C1 segment of cervical spinal cord (tissue), 14 donors: ENCODE measurements around the gene PLCB4.
"Not testable (repeated sequence)": the region's sequence is repeated elsewhere in the genome, so short reads cannot be mapped to it uniquely, and the experiment has no call there.

Experiments
- DNase-seq, 14 donors: peaks; one replicate each; lab custom pipeline; 2025; lab: John Stamatoyannopoulos, UW

Gene PLCB4

GRCh38 chr20:9141070-9141469 is 72.2 kb downstream of the PLCB4 start:
- DNase-seq: no peak

- DNase-seq: no peak
These were observed 73.0 kb downstream of the PLCB4 start for GRCh38 chr20:9141921-9142320.

DNA sequence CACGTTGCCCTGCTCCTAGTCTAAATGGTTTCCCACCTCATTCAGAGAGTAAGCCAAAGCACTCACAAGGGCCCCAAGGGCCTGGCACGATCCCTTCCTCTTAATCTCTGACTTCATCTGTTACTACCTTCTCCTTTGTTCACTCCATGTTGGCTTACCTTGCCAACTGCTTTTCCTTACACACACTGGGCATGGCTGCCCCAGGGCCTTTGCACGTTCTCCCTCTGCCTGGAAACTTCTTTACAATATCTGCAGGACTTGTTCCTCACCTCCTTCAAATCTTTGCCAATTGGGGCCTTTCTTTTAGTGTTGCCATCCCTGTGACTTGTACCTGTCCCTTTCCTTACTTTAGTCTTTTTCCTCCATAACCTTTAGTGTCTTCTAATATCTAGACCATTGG is 73.9 kb downstream of the PLCB4 start:
- DNase-seq: no peak

- DNase-seq: no peak
These were observed 75.0 kb downstream of the PLCB4 start for GRCh38 chr20:9143926-9144325.

DNA sequence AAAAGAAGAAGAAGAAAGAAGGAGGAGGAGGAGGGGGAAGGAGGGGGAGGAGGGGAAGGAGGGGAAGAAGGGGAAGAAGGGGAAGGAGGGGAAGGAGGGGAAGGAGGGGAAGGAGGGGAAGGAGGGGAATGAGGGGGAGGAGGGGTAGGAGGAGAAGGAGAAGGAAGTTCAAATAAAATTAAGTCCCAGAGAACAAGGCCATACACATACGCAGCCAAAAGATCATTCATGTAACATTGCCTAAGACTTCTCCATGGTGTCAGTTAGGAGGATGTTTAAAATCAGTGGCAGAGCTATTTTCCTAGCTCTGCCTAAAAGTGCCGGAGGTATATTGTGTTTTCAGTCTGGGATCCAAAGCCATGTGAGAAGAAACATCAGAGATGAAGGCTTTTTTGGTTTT is 75.8 kb downstream of the PLCB4 start:
- DNase-seq: no peak

DNA sequence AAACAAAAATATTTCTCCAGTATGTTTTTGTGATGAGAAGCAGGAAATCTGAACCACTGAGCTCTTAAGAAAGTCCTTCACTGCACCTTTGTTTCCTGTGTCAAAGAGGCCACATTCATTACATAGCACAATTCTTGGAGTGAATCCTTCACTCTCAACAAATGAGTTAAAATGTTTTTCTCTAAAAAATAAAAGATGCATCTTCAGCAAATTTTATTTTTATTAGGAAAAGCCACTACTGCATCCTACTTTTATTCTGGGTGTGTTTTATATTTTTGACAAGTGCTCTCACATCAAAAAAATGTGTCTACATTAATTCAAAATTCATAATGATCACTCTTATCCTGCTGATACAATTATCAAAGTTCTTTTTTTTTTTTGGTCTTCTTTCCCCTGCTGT is 76.3 kb downstream of the PLCB4 start:
- no peak for DNase-seq

GRCh38 chr20:9146649-9147048 is 77.8 kb downstream of the PLCB4 start:
- DNase-seq: no peak

DNA sequence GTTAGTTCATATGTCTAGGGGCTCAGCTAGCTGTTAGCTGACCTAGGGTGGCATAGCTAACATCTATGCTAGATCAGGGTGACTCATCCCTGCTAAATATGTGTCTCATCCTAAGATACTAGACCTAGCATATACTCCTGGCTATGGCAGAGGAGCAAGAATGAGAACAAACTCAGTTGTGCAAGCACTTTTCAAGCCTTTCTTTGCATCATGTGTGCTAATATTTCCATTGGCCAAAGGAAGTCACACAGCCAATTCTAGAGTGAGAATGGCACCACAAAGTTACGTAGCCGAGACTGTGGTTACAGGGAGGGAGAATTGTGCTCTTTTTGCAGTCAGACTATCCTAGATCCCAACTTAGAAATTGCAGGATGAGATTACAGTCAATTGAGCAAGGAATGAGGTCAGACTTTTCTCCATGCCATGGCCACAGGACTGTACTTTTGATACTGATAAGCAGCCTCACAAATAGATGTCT is 78.7 kb downstream of the PLCB4 start:
- no peak for DNase-seq

DNA sequence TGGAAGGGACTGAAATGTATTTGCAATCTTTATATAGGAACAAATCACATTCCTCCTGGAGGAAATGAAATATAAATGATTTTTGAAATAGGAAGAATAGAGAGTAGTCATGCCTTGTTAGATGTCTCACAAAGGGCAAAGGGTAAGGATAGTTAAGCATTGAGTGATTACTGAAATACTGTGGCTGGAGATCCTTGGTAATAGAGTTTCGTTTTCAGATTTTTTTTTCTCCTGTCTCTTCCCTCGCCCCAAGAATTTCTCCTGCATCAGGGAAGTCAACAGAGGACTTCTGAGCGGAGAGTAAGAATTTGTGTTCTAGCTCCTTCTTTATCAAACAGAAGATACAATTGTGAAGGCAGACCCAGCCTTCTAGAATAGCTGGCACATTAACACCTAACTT is 79.4 kb downstream of the PLCB4 start:
- no peak for DNase-seq

DNA sequence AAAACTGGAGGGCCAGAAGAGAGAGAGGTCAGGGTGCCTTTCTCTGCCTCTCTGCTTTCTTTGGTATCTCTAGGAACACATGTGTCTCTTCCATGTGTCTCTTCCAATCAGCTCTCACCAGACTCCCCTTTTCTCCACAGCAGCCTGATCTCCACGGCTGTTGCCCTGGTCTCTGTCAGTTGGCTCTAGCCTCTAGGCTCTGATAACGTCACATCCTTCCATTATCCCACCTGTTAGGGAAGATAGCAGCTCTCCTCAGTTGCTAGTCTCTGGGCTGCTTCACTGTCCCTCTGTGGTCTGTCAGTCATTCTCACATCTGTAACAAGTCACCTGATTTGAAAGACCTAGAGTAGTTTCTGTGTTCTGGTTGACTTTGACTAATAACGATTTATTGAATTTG is 80.2 kb downstream of the PLCB4 start:
- no peak for DNase-seq

DNA sequence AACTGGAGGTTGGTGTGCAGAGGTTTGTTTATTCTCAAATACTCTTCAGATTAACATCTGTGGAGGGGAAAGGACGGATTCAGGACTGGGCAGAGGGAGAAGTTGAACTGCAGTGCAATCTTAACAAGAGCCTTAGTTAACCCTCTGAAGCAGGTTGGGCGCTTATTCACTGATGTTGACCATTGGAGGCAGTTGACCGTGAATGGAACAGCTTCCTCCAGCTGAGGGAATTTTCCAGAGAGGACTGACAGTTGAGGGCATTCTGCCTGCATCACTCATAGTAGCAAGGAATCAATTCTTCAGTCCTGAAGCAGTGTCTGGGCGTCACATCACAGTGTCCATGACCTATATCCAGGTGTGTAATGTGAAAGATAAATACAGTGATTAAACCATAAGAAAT is 80.9 kb downstream of the PLCB4 start:
- no peak for DNase-seq

DNA sequence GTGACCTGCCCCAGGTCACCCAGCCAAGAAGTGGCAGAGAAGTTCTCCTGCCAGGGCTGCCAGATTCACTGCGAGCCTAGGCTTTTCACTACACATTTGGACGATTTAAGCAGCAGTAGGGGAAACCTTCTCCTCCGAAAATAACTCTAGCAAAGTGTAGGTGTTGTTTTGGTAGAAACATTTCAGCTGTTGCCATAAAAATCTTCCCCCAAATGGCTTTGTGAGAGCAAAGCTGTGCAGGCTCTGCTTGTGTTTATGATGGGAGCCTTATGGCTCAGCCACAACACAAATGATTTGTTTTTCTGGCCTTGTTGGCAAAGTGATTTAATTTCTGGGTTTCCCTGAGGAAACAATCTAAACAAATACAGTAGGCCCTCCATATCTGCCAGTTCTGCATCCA is 81.8 kb downstream of the PLCB4 start:
- DNase-seq: no peak

- not testable (repeated sequence) for DNase-seq
These were observed 83.3 kb downstream of the PLCB4 start for GRCh38 chr20:9152139-9152538.

DNA sequence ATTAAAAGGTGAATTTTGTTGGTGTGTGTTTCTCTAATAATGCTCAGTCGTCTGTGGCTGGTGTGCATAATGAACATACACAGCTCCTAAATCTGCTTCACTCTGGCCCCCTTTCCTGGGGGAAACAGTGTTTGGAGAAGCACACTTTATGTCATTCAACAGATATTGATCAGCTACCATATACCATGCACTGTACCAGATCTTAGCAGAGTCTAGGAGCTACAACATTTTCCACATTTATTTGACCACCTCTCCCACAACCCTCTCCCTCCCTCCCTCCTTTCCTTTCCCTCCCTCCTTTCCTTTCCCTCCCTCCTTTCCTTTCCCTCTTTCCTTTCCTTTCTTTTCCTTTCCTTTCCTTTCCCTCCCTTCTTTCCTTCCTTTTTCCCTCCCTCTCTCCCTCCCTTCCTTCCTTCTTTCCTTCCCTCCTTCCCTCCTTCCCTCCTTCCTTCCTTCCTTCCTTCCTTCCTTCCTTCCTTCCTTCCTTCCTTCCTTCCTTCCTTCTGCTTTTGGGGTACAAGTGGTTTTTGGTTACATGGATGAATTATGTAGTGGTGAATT is 85.7 kb downstream of the PLCB4 start:
- no peak for DNase-seq

DNA sequence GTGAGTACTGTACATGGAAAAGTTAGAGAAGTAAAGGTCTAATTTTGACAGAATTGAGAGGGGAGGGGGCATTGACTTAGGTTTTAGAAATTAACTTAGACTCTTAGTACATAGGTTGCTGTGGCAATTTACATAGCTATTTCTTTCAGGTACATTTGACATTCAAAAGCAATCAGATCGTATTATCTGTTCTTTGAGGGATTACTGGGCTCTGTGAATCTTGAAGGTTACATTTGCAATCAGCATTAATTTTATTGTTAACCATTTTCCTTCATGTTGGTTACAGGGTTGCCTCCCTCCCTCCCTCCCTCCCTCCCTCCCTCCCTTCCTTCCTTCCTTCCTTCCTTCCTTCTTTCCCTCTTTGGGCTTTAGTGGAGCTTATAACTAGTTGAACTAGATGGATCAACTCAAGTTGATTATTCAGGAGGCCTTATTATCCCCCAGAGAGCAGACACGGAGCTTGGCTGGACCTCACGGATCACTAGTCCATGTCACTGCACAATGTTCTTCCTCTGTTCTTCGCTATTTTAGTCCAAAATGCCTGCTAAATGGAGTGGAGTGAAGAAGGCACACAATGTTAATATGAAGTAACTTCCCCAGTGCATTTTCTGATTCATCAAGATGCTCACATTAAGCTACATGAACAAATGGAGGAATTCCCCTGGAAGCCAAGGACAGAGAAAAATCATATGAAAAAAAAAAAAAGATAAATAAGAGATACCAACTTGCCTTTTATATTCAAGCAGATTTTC is 87.8 kb downstream of the PLCB4 start:
- DNase-seq: peak in 1 of 14 donors; percentile 9

DNA sequence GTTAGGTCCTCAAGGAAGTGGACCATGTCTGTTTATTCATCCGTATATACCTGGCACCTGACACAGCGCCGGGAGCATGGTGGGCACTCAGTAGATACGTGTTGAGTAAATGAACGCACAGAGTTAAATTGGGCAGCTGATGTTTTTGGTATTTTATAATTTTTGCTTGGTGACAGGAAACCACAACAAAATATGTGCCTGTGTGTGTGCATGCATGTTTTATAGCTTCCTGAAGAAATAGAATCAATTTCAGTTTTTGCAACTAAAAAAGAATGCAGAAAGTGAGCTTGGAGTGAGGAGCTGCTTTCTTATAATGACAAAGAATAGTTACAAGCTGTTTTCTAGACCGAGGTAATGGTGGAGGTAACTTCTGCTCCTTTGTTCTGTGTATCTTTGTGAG is 91.4 kb downstream of the PLCB4 start:
- no peak for DNase-seq

DNA sequence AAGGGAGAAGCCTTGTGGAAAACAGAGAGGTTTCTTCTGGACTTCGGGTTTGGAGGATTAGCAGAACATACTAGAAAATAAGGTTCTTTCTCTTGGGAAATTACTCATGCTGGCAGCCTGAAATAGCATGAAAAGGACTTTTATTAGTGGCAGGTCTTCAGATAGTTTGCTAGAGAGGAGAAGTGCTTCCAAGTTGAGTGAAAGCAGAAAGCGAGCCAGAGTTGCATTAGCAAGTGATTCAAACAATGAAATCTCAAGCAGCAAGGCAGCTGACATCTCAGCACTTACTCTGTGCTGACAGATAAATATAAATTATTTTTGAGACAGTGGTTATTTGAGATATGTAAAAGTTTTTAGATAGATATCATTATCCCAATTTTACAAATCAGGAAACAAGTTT is 91.9 kb downstream of the PLCB4 start:
- peak in 1 of 14 donors; percentile 44 for DNase-seq

GRCh38 chr20:9161311-9161710 is 92.4 kb downstream of the PLCB4 start:
- peak in 1 of 14 donors; percentile 40 for DNase-seq

DNA sequence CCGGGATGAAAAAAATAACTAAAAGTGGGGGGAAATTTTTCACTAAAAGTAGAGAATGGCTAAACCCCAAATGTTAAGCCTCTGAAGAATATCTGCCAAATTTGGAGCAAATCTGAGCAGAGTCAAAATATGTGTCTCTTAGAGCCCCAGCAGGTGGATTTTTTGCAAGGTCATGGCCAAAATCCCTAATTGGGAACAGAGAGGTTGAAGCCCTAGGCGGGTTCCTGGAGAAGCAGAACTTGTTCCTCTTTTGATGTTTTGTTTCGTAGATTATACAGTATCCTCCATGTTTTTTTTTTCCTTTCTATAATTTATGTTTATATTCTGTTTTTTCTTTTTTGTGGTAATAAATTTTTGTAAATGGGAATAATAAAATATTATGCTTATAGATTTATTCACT is 94.4 kb downstream of the PLCB4 start:
- DNase-seq: no peak

DNA sequence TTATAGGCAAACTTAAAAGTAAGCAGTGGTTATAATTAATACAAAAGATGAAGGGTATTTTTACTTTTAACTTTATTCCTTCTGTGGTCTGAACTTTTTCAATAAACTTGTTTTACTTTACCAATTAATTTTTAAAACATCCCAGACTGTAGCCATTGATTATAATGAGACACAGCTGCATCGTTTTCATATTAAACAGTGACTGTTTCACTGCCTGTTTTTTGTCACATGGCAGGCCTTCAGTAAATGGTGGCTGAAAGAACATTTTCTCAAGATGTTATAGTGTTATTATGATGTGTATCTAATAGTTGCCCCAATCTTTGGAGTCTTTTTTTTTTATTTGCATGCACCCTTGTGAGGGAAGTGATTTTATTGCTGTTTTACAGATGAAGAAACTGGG is 95.1 kb downstream of the PLCB4 start:
- no peak for DNase-seq

- no peak for DNase-seq
These were observed 96.4 kb downstream of the PLCB4 start for GRCh38 chr20:9165261-9165660.

GRCh38 chr20:9166153-9166780 is 97.4 kb downstream of the PLCB4 start:
- peak in 1 of 14 donors; percentile 69 for DNase-seq

DNA sequence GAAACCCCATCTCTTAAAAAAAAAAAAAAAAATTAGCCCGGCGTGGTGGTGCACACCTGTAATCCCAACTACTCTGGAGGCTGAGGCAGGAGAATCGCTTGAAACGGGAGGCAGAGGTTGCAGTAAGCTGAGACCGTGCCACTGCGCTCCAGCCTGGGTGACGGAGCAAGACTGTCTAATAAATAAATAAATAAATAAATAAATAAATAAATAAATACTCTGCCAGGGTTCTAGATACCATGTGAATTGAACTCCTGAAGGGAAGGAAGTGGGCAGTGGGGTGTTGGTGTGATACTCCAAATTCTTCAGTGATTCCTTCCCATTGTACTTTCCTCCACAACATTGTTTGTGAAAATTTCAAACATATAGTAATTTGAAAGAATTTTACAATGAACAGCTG is 100.5 kb downstream of the PLCB4 start:
- DNase-seq: no peak
